ENCODE results near the gene TPT1. TPM values are rescaled to one million over a fixed set of nuclear protein-coding genes. Genes with fewer than 3 reads are reported as not detected.

The TPT1 gene
- total and polyA plus RNA-seq, 7 donors, result 7,807 to 19,074 (median 12,417) TPM

GRCh38 chr13:45305079-45305478 lies 35.9 kb downstream of the TPT1 start:
- H3K27me3 ChIP-seq (ENCODE audit: insufficient read depth in 3 of 3, low read length in 2 of 3), result no peaks in the 10 kb centered on the region
- H3K36me3 ChIP-seq (ENCODE audit: insufficient read depth in 1 of 2, low read depth in 1 of 2), result no peaks in the 10 kb centered on the region
- 78 to 87% (median 80%) methylated on average over 5 of the region's 5 CpGs for WGBS, 3 donors
- no peaks in the 10 kb centered on the region for H3K9me3 ChIP-seq
- intact Hi-C loops (cut with DNase I), result loop anchor here in 1 of 2 donors (5.0 kb wide), 1 partner anchor 258 kb away; no protein-coding TSS in a partner anchor
- TF ChIP-seq CTCF (IDR thresholded peaks at IDR 0.05), result no peak
- ATAC-seq (no peak), DNase-seq (no peak)
- H3K4me3 ChIP-seq, result no peak overlapping the region
- peaks cover 8% of the 10 kb centered on the region for H3K4me1 ChIP-seq
- no peak overlapping the region for H3K27ac ChIP-seq

- H3K27ac ChIP-seq, result no peak overlapping the region
- WGBS, 3 donors, result 77 to 91% (median 84%) methylated on average over 5 of the region's 5 CpGs
- no peaks in the 10 kb centered on the region for H3K9me3 ChIP-seq
- no peak for DNase-seq
- ATAC-seq, result no peak
- intact Hi-C loops (cut with DNase I), result no loop called here
- H3K27me3 ChIP-seq (ENCODE audit: insufficient read depth in 3 of 3, low read length in 2 of 3), result no peaks in the 10 kb centered on the region
- TF ChIP-seq CTCF (IDR thresholded peaks at IDR 0.05), result no peak
- no peaks in the 10 kb centered on the region for H3K36me3 ChIP-seq (ENCODE audit: insufficient read depth in 1 of 2, low read depth in 1 of 2)
- peaks cover 6% of the 10 kb centered on the region for H3K4me1 ChIP-seq
- H3K4me3 ChIP-seq, result no peak overlapping the region
Measured at GRCh38 chr13:45303866-45304265, 37.1 kb downstream of the TPT1 start.

DNA sequence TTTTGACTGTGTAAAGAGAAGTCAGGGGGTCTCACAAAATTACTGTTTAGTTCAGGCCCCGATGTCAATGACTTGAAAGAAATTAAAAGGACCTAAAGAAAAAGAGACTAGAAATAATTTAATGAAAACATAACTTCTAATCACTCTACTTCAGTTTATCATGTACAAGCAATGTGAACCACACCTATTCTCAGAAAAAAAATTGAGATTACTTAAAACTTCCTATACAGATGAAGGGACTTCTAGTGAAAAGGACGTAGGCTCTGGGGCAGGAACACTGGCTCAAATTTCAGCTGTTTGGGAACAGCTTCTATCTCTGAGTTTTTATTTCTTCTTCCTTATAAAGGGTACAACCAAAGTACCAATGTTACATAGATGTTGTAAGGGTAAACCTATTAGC lies 38.0 kb downstream of the TPT1 start:
- WGBS, 3 donors, result 70 to 89% (median 75%) methylated on average over 2 of the region's 2 CpGs
- H3K4me3 ChIP-seq, result no peak overlapping the region
- no peaks in the 10 kb centered on the region for H3K36me3 ChIP-seq (ENCODE audit: insufficient read depth in 1 of 2, low read depth in 1 of 2)
- ATAC-seq (no peak), DNase-seq (no peak)
- H3K27ac ChIP-seq, result no peak overlapping the region
- H3K4me1 ChIP-seq, result peaks cover 8% of the 10 kb centered on the region
- no peak for TF ChIP-seq CTCF (IDR thresholded peaks at IDR 0.05)
- intact Hi-C loops (cut with DNase I), result no loop called here
- no peaks in the 10 kb centered on the region for H3K9me3 ChIP-seq
- no peaks in the 10 kb centered on the region for H3K27me3 ChIP-seq (ENCODE audit: insufficient read depth in 3 of 3, low read length in 2 of 3)

GRCh38 chr13:45302507-45302906 lies 38.5 kb downstream of the TPT1 start:
- intact Hi-C loops (cut with DNase I), result no loop called here
- no peak overlapping the region for H3K4me3 ChIP-seq
- DNase-seq (no peak), ATAC-seq (no peak)
- TF ChIP-seq CTCF (IDR thresholded peaks at IDR 0.05), result no peak
- no peaks in the 10 kb centered on the region for H3K9me3 ChIP-seq
- WGBS, 3 donors, result 33 to 37% (median 35%) methylated on average over 3 of the region's 3 CpGs
- H3K27me3 ChIP-seq (ENCODE audit: insufficient read depth in 3 of 3, low read length in 2 of 3), result no peaks in the 10 kb centered on the region
- peaks cover 8% of the 10 kb centered on the region for H3K4me1 ChIP-seq
- no peaks in the 10 kb centered on the region for H3K36me3 ChIP-seq (ENCODE audit: insufficient read depth in 1 of 2, low read depth in 1 of 2)
- H3K27ac ChIP-seq, result no peak overlapping the region

DNA sequence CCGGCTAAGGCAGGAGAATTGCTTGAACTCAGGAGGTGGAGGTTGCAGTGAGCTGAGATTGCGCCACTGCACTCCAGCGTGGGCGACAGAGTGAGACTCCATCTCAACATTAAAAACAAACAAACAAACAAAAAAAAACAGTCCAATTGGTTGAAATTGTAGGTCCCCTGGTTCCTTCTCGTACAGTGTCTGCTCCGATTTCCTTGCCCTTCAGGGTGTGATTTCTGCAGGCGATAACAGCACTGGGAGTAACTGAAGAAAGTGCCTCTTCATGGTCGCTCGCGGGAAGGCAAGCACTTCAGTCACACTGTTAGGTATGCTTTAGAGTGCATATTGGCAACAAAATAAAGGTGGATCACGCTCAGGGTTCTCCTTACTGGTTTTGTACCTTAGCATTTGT lies 39.7 kb downstream of the TPT1 start:
- H3K27me3 ChIP-seq (ENCODE audit: insufficient read depth in 3 of 3, low read length in 2 of 3), result no peaks in the 10 kb centered on the region
- intact Hi-C loops (cut with DNase I), result no loop called here
- no peaks in the 10 kb centered on the region for H3K9me3 ChIP-seq
- TF ChIP-seq CTCF (IDR thresholded peaks at IDR 0.05), result no peak
- peaks cover 15% of the 10 kb centered on the region for H3K4me1 ChIP-seq
- WGBS, 3 donors, result 79 to 84% (median 83%) methylated on average over 11 of the region's 11 CpGs
- ATAC-seq, result no peak
- no peak for DNase-seq
- no peak overlapping the region for H3K4me3 ChIP-seq
- no peak overlapping the region for H3K27ac ChIP-seq
- H3K36me3 ChIP-seq (ENCODE audit: insufficient read depth in 1 of 2, low read depth in 1 of 2), result no peaks in the 10 kb centered on the region

Data from psoas muscle (tissue), 8 donors.